ENCODE data around the gene MORC2. TPM values are rescaled to one million over a fixed set of nuclear protein-coding genes. Genes with fewer than 3 reads are reported as not detected.

Gene MORC2
- total and polyA plus RNA-seq, 4 donors: 4.2 to 12.0 (median 9.8) TPM

GRCh38 chr22:31005535-31005934 lies 37.0 kb upstream of the MORC2 start:
- H3K4me3 ChIP-seq (ENCODE audit: low read depth in 1 of 3, low read length in 3 of 3): no peak overlapping the region
- H3K4me1 ChIP-seq (ENCODE audit: control insufficient read depth in 4 of 4, insufficient read depth in 4 of 4, low read length in 3 of 4): peaks cover 0 to 6% (median 3%) of the 10 kb centered on the region in 4 donors
- H3K9ac ChIP-seq (ENCODE audit: low read depth in 1 of 2, low read length in 2 of 2): no peak overlapping the region
- no peak overlapping the region for H3K27ac ChIP-seq (ENCODE audit: low read depth in 1 of 2, low read length in 2 of 2)
- H3K9me3 ChIP-seq (ENCODE audit: control insufficient read depth in 4 of 4, low read length in 3 of 4): peaks cover 0 to 4% (median 4%) of the 10 kb centered on the region in 4 donors
- H3K36me3 ChIP-seq (ENCODE audit: control insufficient read depth in 4 of 4, insufficient read depth in 3 of 4, low read depth in 1 of 4, low read length in 3 of 4): no peaks in the 10 kb centered on the region
- DNase-seq (ENCODE audit: low spot score): no peak
- no peaks in the 10 kb centered on the region for H3K27me3 ChIP-seq (ENCODE audit: control insufficient read depth in 4 of 4, insufficient read depth in 4 of 4, low read length in 3 of 4)
- TF ChIP-seq SP1 (IDR thresholded peaks at IDR 0.05): no peak
- no peak for TF ChIP-seq YY1 (IDR thresholded peaks at IDR 0.05)
- TF ChIP-seq ATF3 (IDR thresholded peaks at IDR 0.05): no peak
- TF ChIP-seq, protein P1, sequence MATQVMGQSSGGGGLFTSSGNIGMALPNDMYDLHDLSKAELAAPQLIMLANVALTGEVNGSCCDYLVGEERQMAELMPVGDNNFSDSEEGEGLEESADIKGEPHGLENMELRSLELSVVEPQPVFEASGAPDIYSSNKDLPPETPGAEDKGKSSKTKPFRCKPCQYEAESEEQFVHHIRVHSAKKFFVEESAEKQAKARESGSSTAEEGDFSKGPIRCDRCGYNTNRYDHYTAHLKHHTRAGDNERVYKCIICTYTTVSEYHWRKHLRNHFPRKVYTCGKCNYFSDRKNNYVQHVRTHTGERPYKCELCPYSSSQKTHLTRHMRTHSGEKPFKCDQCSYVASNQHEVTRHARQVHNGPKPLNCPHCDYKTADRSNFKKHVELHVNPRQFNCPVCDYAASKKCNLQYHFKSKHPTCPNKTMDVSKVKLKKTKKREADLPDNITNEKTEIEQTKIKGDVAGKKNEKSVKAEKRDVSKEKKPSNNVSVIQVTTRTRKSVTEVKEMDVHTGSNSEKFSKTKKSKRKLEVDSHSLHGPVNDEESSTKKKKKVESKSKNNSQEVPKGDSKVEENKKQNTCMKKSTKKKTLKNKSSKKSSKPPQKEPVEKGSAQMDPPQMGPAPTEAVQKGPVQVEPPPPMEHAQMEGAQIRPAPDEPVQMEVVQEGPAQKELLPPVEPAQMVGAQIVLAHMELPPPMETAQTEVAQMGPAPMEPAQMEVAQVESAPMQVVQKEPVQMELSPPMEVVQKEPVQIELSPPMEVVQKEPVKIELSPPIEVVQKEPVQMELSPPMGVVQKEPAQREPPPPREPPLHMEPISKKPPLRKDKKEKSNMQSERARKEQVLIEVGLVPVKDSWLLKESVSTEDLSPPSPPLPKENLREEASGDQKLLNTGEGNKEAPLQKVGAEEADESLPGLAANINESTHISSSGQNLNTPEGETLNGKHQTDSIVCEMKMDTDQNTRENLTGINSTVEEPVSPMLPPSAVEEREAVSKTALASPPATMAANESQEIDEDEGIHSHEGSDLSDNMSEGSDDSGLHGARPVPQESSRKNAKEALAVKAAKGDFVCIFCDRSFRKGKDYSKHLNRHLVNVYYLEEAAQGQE (IDR thresholded peaks at IDR 0.05): no peak
- no peak for TF ChIP-seq HNF4G (IDR thresholded peaks at IDR 0.05)
- no peak for TF ChIP-seq EGR1 (IDR thresholded peaks at IDR 0.05; ENCODE audit: low read depth in 2 of 2)
- no peak for TF ChIP-seq MAX (IDR thresholded peaks at IDR 0.05)
- no peak for TF ChIP-seq ZBTB33 (IDR thresholded peaks at IDR 0.05)
- TF ChIP-seq RXRA (IDR thresholded peaks at IDR 0.05): no peak
- TF ChIP-seq CTCF (IDR thresholded peaks at IDR 0.05; ENCODE audit: low read depth, low read length, missing input control): no peak
- no peak for TF ChIP-seq TAF1 (conservative IDR thresholded peaks at IDR 0.05)
- TF ChIP-seq NR2F2 (IDR thresholded peaks at IDR 0.05): no peak
- TF ChIP-seq GABPA (IDR thresholded peaks at IDR 0.05 in 1 of 2, conservative IDR thresholded peaks at IDR 0.05 in 1 of 2): no peak
- no peak for TF ChIP-seq FOXA2 (IDR thresholded peaks at IDR 0.05)
- TF ChIP-seq JUND (IDR thresholded peaks at IDR 0.05): no peak
- no peak for TF ChIP-seq FOXA1 (IDR thresholded peaks at IDR 0.05)
- no peak for TF ChIP-seq RAD21 (IDR thresholded peaks at IDR 0.05)
- TF ChIP-seq HNF4A (conservative IDR thresholded peaks at IDR 0.05): no peak
